NCI-H128 (cell line): Measurements from ENCODE around the gene LHX3.
"Not testable (repeated sequence)": the region's sequence is repeated elsewhere in the genome, so short reads cannot be mapped to it uniquely, and the experiment has no call there.

Experiments used
- DNase-seq: peaks from one replicate; lab custom pipeline; 2025; ENCODE audit not compliant: unreplicated experiment; lab: John Stamatoyannopoulos, UW

LHX3 gene

GRCh38 chr9:136156209-136157120, 48.5 kb downstream of the LHX3 start:
- no peak for DNase-seq

GRCh38 chr9:136155576-136155975, 49.4 kb downstream of the LHX3 start:
- DNase-seq: no peak

- no peak for DNase-seq
Observed at GRCh38 chr9:136154943-136155342, 50.0 kb downstream of the LHX3 start.

- no peak for DNase-seq
Observed at GRCh38 chr9:136153381-136154065, 51.4 kb downstream of the LHX3 start.

- DNase-seq: no peak
Observed at GRCh38 chr9:136152931-136153330, 52.0 kb downstream of the LHX3 start.

GRCh38 chr9:136152543-136152866, 52.4 kb downstream of the LHX3 start:
- DNase-seq: no peak

- no peak for DNase-seq
Observed at GRCh38 chr9:136151848-136152542, 52.9 kb downstream of the LHX3 start.

- no peak for DNase-seq
Observed at GRCh38 chr9:136151214-136151804, 53.6 kb downstream of the LHX3 start.

- not testable (repeated sequence) for DNase-seq
Observed at GRCh38 chr9:136150664-136151213, 54.2 kb downstream of the LHX3 start.

GRCh38 chr9:136149853-136150252, 55.1 kb downstream of the LHX3 start:
- DNase-seq: no peak

- DNase-seq: no peak
Observed at GRCh38 chr9:136149337-136149736, 55.6 kb downstream of the LHX3 start.

GRCh38 chr9:136148766-136149165, 56.2 kb downstream of the LHX3 start:
- no peak for DNase-seq

- no peak for DNase-seq
Observed at GRCh38 chr9:136147890-136148714, 56.8 kb downstream of the LHX3 start.

- no peak for DNase-seq
Observed at GRCh38 chr9:136147038-136147889, 57.7 kb downstream of the LHX3 start.
